ENCODE measurements around the gene CRYBA1.

The CRYBA1 gene

GRCh38 chr17:29283496-29283895 is 36.8 kb downstream of the CRYBA1 start:
- DNase-seq = no peak

DNA sequence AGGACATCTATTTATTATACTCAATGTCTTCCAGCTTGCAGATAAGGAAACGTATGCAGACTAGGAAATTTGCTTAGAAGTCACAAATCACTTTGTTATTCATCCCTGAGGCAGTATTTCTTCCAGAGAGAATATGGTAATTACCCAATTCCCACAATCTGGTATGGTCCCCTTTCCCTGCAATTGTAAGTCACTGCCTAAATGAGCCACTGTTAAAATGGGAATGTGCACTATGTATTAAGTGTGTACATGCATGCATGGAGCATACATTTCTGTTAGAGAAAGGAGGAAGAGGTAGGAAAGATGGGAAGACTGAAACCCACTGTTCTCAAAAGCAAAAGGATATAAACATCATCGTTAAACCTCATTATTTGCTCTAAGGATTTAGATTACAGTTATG is 37.3 kb downstream of the CRYBA1 start:
- no peak for DNase-seq

- DNase-seq = no peak
Measured at GRCh38 chr17:29289852-29290251, 43.2 kb downstream of the CRYBA1 start.

DNA sequence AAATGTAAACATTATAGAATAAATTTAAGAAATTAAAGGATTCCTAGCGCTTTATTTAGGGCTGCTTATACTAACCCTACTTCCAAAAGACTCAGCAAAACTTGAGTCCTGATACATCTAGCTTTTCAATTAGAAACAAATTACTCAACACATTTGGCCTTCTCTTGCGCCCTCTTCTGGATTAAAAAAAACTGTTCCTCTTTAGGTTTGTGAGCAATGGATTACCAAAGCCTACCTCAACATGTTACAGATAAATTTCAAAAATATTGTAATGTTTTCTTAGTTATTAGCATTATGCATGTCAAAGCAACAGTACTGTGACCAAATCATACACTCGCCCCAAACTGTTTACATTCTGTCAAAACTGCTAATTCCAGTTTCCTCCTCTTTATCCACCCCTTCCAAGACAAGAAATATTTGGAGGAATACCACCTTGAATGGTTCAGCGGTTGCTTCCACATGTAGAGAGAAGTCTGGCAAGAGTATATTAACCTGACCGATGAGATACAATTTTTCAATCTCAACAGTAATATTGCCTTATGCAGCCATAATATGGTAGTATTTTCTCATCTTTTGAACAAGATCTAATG is 44.6 kb downstream of the CRYBA1 start:
- peak in 2 of 14 donors; percentile 13 to 28 for DNase-seq

DNA sequence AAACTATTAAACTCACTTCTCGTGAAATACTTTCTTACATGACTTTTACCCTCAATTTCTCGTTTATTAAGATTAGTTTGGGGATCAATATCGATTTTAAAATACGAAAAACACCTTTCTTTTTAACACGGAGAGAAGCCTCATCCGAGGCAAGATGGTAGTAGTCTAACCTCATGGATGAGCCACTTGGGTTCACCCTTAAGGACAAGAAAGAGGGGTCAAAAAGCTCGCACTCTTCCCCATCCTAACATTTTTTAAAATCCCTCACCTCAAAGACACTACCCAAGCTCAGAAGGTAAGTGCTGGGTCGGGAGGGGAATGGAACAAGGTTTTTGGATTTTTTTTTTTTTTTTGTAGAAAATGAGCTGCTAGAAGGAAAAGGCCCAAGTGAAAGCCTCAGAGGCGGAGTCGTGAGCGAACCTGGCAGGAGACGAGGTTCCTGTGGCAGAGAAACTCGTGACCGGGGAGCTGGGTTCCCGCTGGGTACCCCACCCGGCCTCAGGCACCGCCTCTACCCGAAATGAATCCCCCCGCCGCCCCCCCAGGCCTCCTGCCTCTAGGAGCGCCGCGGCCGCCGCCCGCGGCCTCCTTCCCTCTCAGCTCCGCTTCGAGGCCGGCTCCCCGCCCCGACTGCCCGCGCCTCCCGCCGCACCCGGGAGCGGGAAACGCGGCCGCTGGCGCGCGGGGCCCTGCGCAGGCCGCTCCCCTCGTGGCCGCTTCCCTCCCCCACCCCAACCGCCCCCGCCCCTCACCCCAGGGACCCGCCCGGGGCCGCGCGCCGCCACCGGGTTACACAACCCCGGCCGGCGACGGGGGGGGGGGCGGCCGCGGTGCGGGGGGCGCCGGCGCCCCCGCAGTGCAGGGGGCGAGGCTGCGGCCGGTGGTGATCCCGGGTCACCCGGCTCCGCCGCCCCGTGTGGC is 45.7 kb downstream of the CRYBA1 start:
- peak in 13 of 14 donors; percentile 7 to 85 (median 64) for DNase-seq

DNA sequence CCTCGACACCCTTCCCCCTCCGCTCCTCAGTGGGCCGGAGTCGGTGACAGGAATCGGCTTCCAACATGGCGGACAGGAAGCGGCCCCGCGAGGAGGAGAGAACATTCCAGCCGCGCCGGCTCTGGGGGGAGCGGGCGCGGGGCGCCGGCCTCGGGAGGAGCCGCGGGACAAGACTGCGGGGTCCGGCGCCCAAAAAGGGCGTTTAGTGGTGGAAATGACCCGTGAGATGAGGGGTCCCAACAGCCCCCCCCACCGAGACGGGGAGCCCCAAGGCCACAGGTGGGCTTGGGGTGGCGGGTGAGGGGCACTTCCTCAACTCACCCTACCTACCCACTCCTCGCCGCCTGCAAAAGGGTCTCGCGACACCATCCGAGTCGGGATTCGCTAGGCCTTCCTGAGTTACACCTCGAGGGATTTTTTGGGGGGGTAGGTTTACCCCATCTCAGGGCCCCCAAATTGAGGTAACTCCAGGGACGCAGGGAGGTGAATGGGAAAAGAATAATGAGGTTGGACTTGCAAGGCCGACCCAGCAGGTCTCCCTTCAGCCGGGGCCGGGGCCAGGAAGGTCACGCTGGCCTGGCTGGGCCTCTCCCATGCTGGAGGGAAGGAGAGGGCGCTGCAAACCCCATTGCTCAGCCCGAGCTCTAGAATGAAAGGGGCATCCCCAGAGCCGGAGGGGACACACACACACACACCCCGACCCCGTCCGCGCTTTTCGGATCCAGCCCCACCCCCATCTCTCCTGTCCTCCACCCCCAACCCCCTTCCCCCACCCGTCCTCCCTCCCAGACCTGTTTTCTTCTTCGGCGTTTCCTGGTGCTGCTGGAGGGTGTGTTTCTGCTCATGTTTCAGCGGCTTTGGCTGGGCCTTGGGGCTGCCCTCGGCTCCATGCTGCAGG is 46.6 kb downstream of the CRYBA1 start:
- DNase-seq = peak in 13 of 14 donors; percentile 25 to 85 (median 64)

DNA sequence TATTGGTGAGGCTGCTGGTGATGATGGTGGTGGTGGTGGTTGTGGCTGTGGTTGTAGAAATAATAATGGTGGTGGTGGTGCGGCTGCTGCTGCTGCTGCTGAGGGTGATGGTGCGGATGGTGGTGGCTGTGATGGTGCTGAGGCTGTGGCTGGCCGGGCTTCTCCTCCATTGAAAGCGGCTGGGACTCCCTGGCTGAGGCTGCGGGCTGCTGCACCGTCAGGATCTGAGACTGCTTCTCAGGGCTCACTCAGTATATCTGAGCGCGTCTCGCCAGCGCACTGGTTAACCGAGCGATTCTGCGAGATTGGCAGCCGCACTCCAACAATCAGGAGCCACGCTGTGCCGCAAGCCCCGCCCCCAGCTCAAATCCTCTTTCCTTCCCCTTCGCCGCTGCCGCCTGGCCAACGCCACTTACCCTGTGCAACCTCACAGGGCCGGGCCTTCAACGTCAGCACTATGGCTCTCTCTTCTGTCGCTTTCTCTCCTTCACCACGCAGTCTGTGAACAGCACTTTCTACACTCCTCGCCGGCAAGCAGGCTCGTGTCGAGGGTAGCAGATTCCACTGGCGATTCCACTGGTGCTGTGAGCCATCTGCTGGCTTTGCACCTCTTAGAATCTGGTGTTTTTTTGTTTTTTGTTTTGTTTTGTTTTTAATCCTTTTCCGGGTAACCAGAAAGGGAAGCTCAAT is 47.4 kb downstream of the CRYBA1 start, which contains the start of gene NUFIP2:
NUFIP2 (minus strand) TSS at position 259 of the 690 bp plus-strand sequence; CDS start at position 170, 89 bp downstream.
- DNase-seq = peak; percentile 69 to 99 (median 97)

DNA sequence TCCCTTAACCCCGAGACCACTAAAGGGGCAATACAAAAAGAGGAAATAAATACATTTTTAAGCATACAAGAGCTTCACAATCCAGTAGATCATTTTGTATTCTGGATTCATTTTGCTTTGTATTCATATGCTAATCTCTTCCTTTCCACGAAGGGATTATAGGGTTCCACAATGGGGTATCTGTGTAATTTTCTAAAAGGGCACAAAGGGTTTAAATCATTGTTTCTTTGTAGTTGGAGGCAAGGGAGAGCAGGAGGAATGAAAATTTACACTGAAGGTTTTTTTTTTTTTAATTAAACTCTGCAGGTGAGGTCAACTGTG is 47.9 kb downstream of the CRYBA1 start:
- DNase-seq = no peak

GRCh38 chr17:29295420-29295819 is 48.8 kb downstream of the CRYBA1 start:
- no peak for DNase-seq

DNA sequence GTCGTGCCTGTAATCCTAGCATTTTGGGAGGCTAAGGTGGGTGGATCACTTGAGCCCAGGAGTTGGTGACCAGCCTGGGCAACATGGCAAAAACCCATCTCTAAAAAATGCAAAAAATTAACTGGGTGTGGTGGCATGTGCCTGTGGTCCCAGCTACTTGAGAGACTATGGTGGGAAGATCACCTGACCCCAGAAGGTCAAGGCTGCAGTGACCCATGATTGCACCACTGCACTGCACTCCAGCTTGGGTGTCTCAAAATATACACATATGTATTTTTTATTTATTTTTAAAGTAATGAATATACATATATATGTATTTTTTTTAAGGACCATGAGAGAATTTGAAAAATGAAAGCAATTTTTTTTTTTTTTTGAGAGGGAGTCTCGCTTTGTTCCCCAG is 52.4 kb downstream of the CRYBA1 start:
- DNase-seq = no peak

DNA sequence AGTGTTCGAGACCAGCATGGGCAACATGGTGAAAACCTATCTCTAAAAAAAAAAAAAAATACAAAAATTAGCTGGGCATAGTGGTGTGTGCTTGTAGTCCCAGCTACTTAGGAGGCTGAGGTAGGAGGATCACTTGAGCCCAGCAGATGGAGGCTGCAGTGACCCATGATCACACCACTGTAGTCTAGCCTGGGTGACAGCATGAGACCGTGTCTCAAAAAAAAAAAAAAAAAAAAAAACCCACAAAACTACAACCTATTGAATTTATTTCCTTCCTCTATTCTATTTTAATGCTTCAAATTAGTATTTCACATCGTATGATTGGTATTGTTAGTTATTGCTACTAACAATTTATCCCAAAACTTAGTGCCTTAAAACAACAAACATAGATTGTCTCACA is 56.7 kb downstream of the CRYBA1 start:
- no peak for DNase-seq
